HG03571 (cell line): Measurements from ENCODE around the gene PCSK5.

Experiments
- ATAC-seq: cut with Tn5 transposase; IDR thresholded peaks from one replicate; pipeline ENCODE4 v1.9.1; 2021; ENCODE audit not compliant: unreplicated experiment

The PCSK5 gene

DNA sequence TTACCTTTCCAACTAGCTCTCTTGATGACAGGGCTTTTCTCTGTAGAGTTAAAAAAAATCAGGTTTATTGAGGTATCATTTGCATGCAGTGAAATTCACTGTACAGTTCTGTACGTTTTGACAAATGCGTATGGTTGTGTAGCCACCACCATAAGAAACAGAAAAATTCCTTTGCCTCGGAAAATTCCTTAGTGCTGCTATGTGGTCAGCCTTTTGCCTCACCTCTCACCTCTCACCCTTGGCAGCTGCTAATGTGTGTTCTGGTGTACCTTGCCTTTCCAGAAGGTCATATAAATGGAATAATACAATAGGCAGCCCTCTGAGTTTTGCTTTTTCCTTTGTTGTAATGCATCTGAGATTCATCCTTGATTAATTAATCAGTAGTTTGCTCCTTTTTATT, 28.4 kb downstream of the PCSK5 start:
- ATAC-seq: no peak

DNA sequence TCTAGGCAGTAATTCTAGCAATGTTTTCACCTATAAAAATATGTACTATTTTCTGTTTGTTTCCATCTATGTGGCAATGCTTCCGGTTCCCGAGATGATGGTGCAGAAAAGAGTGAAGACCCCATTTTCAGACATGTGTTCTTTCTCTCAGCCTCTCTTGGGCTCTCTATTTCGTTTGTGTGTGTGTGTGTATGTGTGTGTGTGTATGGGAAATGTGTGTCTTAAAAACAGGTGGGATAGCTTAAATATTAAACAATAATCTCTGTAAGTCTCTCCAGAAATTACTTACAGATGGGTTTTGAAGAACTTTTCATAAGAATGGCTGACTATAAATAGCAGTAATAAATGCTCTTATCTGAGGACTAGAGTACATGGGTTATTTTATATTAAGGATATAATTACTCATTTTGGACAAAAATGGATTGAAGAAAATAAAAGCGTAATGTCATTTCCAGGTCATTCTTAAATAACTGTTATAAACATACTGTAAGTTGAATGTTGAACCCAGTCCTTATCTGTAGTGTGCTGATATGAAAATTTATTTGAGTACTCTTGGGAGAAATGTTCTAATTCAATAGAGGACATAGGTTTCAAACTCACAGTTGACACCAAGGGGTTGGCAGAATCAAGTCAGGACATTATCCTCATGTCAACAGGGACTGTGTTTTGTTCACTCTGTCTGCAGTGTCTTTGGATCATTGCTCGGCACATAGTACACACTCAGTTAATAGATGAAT, 31.1 kb downstream of the PCSK5 start:
- ATAC-seq: no peak

DNA sequence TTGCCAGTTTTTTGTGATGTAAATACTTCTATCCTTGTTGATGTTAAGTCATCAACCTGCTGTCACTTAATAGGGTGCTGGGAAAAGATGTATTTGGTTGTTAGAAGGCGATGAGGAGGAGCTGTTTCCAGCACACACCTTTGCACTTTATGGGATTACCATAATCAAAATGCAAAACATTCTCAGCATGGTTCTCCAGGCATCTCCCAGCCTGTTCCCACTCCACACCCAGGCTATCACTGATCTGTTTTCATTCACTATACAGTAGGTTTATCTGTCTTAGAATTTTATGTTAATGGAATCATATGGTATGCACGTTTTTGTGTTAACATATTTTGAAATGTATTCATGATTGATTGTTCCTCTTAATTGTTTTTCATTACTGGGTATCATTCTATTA, 35.9 kb downstream of the PCSK5 start:
- no peak for ATAC-seq

DNA sequence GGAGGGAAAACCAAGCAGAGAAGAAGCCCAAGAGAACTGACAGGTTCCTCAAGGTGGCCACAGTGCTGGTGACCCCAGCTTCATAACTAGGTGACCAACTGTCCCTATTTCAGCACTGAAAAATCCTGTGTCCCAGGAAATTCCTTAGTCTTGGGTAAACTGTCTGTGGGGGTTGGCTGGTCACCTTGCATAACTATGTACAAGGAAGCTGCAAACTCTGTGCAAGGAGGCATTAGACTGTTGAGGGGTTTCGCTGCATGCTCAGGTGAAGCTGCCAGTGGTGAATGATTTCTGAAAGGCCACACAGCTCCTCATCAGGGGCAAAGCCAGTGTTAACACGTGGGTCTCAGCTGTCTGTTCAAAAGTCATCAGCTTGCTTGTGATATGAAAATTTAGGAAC, 36.9 kb downstream of the PCSK5 start:
- ATAC-seq: no peak

DNA sequence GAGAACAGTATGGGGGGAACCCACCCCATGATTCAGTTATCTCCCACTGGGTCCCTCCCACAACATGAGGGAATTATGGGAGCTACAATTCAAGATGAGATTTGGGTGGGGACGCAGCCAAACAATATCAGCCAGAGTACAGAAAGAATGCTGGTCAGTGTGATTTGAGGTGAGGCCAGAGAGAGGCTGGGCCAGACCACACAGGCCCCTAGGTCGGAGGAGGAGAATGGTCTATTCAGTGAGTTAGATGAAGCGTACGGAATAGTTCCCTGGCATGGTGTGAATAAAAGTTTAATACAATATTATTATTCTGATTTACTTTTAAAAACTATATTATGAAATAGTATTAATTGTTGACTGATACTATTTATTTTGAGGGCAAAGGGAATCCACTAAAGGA, 39.7 kb downstream of the PCSK5 start:
- no peak for ATAC-seq

DNA sequence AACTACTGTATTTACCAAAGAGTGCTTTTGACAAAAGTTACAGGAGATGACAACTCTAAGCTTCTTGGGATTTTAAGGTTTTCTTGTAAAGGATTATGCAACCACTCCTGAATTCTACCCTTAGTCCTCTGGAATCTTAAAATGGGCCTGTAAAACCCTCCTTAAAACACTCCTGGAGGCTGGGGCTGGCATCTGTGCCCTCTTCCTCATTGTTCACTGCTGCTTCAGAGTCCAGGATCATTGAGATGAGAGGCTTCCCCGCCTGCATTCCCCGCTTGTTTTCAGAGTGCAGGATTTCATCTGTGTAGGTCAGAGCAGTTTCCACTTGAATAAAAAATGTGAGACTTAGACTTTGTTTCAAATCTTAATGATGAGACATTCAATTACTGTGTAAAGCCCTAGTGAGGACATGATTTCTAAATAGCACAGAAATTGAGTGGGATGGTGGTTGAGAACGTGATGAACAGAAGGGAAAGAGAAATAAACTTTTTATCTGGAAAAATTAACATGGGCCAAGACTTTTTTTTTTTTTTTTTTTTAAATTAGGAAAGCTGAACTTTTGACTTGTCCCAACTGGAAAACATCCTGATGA, 40.4 kb downstream of the PCSK5 start:
- ATAC-seq: no peak

DNA sequence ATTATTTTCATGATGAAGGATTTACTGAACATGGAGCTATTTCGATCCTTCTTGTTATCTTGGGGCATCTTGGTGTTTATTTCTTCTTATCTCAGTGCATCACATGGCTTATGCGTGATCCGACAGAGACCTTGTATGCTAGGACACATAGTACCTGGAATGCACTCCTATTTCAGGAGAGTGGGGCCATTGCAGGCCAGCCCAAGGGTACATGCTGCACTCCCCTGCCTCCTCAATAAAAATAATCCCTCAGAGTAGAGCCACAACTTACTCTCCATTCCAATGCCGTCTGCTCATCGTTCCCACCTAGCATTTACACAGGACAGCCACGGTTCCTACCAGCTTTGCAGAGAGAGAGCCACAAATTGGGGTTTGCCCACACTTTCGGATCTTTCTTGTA, 43.5 kb downstream of the PCSK5 start:
- ATAC-seq: no peak

DNA sequence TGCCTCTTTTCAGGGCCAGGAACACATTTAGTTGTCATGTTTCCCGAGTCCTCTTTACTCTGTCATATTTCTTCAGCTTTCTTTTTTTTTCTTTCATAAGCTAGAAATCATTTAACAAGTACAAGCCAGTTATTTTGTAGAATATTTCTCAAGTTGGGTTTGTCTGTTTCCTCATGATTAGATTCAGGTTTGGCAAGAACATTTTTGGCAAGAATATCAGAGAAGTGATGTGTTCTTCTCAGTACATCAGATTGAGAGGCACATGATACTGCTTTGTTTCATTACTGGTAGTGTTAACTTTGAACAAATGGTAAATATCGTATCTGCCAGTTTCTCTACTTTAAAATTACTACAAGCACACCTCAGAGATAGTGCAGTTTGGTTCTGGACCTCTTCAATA, 45.1 kb downstream of the PCSK5 start:
- no peak for ATAC-seq

DNA sequence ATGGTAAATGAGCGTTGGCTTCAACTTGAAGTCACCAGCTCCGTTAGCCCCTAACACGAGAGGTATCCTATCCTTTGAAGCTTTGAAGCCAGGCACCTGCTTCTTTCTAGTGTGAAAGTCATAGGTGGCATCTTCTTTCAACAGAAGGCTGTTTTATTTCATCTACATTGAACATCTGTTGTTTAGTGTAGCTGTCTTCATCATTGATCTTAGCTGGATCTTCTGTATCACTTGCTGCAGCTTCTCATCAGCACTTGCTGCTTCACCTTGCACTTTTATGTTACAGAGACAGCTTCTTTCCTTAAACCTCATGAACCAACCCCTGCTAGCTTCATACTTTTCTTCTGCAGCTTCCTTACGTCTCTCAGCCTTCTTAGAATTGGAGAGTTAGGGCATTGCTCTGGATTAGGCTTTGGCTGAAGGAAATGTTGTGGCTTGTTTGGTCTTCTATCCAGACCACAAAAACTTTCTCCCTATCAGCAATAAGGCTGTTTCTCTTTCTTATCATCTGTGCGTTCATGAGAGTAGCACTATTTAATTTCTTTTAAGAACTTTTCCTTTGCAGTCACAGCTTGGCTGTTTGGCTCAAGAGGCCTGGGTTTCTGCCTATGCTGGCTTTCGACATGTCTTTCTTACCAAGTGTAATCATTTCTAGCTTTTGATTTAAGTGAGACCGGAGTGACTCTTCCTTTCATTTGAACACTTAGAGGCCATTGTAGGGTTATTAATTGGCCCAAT, 47.2 kb downstream of the PCSK5 start:
- ATAC-seq: no peak

DNA sequence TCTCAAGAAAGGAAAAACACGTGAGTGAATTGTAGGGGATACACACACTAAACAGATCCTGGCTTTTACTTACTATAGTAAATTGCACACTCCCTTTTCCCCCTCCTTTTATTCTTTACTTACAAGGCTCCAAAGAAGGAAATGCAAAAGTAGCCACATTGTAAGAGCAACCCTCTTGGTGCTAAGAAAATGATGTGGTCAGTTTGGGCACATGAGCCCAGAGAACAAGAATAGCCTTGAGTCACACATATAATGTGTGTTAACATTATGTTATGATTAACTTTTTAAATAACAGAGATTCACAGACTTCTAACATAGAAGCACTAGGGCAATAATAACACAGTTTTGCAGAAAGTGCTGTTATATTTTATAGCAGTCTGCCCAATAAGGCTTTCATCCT, 48.5 kb downstream of the PCSK5 start:
- ATAC-seq: no peak

DNA sequence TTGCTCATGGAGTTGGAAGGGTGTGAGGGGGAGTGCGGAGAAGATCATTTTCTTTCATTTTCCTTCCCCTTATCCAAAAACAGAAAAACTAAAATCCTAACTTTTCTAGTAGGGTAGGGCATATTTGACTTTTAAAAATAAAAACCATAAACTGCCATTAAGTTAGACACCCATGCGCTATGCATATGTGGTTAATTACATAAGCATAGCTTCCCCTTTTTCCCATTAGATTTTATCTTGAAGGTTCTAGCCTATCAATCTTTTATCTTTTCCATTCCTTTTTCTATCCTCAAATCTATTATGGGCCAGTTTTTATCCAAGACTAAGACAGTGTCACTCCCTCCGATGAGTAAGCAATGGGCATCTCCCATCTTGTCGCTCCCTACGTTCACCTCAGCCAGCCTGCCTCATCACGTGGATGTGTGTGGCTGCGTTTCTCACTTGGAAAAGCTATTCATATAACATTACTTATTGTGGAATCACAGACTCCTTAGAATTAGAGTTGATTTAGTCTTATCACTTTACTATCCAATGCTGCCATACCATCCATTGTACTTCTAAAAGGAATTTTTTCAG, 49.2 kb downstream of the PCSK5 start:
- ATAC-seq: no peak

DNA sequence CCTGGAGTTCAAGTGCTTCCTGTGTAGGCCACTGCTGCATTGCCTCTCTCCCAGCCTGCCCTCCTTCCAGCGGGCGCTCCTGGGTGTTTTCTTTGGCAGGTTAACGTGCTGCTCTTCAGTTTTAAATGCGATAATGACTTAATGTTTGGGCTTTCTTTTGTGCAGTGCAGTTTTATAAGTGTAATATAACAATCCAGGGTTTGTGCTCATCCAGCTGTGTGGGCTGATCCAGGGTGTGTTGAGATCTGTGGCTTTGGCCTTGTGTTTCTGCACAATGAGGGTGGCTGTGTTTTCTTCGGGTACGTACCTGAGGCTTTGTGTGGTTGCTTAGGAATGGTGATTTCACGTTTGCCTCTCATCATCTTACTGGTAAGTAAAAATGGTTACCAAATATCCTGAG, 50.6 kb downstream of the PCSK5 start:
- no peak for ATAC-seq

DNA sequence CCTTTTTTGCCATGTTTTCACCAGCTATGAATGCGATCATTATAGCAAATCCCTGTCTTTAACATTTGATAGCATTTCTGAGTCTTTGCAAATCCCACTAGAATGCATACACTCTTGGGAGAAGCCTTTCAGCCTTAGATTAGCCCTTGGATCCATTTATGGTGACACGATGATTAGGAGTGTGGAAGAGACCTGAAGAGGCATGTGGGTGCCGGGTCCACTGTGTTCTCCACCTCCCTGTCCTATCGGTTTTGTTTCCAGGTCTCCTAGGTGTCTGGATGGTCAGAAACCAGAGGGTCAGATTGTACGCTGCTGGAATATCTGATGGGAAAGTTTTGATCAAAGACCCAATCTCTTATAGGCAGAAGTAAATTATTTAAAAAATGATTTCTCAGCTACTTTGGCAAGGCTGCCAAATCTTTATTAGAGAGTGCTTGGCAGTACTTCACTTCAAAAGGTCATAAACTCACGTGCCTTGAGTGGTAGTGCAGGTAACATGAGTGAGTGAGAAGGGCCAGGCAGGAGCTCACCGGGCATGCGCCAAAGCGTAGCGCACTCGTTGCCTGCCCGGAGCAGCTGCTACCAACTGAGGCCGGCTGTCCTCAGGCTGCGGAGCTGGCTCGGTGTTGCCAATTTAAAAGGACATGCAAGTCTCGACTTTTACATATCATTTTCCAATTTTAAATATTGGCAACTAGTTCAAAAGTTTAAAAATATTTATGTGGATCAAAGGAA, 51.3 kb downstream of the PCSK5 start:
- no peak for ATAC-seq

DNA sequence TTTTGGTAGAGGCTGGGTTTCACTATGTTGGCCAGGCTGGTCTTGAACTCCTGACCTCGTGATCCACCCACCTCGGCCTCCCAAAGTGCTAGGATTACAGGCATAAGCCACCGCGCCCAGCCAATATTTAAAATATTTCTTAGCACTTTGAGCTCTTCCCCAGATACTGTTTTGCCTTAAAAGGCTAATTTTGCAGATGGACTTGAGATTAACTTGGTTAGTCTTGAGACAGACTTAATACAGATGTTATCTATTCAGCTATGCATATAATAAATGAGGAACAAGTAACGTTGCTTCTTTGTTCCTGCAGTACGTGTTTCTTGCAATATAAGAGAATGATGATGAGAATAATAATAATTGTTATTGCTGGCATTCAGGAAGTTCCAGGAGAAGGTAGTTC, 56.3 kb downstream of the PCSK5 start:
- no peak for ATAC-seq

DNA sequence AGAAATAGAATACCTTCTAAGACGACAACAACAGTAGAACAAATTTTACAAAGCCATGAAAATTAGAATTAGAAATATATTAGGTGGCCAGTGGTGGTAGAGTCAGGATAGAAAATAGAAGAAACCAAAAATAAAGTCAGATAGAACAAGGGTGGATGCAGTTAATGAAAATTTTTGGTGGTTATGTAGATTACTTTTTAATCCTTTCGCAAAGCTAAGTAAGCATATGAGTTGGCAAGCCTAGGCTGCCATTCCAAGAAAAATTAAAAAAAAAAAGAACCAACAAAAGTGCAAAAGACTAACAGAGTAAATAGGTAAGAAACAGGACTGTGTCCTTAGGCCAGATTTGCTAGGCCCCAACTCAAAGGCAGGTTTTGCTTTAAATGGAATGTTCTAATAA, 56.8 kb downstream of the PCSK5 start:
- no peak for ATAC-seq

DNA sequence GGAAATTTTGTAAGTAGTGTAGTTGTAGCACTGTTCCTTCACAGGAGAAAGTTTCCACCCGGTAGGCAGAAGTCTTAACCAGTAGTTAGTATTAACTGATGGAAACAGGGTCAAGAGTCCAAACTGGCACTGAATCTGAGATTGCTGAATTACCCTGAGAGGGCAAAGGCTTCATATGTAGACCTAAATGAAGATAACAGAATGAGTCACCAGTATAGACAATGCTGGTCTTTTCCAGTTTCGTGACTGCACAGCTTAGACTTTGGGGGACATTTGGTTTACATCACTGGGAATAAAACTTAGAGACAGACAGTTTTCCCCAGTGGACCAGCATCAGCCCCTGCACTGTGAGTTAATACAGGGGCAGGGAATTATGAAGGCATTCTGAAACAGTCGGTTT, 60.5 kb downstream of the PCSK5 start:
- ATAC-seq: no peak

DNA sequence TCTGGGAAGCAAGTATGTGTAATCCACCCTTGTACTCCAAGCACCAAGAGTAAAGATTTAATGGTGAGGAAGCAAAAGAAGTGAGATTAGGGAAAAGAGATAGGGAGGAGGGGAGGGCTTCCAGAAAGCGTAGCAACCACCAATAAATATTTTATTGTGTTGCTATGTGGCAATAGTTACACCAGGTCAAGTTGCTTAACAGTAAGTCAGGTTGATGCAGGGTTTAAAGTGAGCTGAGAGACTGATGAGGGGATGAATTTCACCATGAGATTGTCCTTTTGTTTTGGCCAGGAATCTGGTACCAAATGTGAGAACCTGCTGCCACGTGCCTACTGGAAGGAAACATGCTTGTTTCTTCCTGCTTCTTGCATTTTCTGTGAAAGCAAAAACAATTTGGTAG, 62.7 kb downstream of the PCSK5 start:
- no peak for ATAC-seq

DNA sequence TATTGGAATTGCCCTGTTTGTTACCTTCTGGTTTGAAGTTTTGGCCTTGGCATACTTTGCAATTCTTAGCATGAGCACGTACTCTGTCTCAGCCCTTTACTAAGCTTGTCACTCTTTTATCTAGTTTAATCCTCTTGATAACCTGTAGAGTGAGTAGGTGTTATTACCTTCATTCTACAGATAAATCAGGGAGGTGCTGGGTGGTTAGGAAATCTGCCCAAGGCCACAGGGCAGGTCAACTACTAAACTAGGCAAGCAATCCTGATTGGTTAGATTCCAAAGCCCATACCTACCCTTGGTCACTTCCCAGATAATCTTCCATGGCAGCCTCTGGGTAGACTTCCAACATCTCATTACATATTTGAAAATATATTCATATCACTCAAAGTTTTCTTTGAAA, 65.7 kb downstream of the PCSK5 start:
- no peak for ATAC-seq

DNA sequence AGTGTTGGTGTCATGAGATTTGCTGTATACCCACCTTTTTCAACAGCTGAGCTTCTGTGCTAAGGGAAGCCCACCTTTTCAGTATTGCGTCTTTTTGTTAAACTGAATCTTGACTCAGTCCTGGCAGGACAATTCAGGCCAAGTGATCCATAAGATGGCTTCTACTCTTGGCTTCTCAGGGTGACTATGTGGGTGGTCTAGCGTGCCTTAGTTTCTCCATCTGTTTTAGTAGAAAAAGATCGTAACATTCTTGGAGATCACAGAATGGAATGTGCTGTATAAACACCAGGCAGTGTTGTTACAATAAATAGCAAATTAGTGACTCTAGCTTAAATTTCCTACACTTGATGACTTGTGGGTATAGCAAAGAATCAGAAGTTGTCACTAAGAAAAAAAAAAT, 66.6 kb downstream of the PCSK5 start:
- ATAC-seq: no peak

DNA sequence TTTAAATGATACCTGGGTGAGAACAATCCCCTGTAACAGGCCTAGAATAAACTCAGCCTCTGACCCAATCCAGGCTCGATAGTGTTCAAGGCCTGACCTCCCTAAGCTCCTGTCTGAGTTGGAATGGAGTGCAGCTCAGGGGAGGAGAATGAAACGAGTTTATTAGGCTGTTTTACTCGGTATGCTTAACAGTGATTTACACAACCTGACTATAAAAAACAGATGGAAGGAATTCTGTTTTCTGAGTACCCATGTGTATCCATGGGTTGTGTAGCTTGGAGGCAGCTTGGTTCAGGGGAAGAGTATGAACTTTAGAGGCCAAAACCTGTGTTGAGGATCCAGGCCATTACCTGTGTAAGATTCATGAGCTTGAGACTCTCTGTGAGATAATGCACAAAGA, 67.8 kb downstream of the PCSK5 start:
- no peak for ATAC-seq

DNA sequence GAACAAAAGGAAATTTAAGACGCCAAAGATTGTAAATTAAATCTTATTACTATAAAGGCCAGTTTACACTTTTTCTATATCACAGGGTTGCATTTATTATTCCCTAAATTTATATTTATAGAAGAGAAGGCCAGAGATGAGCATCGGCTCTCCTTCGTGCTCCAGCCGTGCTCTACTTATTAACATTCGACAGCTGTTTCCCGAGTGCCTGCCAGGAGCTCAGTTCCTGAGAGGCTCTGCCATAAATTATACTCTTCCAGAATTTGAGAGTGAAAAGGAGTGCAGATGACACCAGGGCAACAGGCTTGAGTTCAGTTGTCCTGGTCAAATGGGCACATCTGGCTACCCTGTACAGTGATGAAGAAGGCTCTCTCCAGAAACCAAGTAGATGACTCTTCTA, 70.1 kb downstream of the PCSK5 start:
- no peak for ATAC-seq
